ENCODE data around the gene NF1.

The NF1 gene

GRCh38 chr17:31389657-31390381 is 295.0 kb downstream of the NF1 start:
- DNase-seq = peak; percentile 36

- DNase-seq = no peak
Measured at GRCh38 chr17:31390426-31390747, 295.6 kb downstream of the NF1 start.

DNA sequence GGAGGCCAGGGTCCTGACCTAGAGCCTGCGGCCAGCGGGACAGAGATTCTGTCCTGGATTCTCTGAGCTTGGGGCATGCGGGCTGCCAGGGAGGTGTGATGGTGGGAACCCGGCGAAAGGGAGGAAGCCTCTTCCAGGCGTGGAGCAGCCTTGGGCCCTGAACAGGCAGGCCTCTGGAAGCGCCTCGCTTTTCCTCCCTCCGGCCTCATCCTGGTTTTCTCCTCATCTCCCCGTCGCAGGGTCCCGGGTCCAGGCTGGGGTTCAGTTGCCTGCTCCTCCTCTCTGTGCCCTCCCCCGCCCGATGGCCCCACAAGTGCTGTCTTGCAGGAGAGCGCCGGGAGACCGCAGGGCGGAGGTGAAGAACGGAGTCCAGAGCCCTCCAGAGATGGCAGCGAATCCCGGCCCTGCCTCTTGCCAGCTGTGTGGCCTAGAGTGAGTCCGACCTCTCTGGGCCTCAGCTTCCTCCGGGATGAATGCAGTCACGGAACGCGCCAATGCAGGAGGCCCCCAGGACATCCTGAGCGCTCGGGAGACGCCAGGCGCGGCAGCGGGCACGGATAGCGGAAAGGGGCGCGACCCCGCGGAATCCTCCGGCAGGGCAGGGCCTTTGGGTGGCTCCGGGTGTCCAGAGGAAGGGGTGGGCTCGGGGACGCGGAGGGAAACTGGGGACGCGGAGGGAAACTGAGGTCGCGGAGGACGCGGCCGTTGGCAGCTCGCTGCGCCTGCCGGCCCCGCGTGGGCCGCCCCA is 296.1 kb downstream of the NF1 start:
- DNase-seq = peak; percentile 51

- peak; percentile 85 for DNase-seq
Measured at GRCh38 chr17:31391496-31391949, 296.7 kb downstream of the NF1 start, which contains the start of gene RAB11FIP4. Gene RAB11FIP4 (plus strand): TSS chr17:31391675. CDS start chr17:31391853, 178 bp downstream.

DNA sequence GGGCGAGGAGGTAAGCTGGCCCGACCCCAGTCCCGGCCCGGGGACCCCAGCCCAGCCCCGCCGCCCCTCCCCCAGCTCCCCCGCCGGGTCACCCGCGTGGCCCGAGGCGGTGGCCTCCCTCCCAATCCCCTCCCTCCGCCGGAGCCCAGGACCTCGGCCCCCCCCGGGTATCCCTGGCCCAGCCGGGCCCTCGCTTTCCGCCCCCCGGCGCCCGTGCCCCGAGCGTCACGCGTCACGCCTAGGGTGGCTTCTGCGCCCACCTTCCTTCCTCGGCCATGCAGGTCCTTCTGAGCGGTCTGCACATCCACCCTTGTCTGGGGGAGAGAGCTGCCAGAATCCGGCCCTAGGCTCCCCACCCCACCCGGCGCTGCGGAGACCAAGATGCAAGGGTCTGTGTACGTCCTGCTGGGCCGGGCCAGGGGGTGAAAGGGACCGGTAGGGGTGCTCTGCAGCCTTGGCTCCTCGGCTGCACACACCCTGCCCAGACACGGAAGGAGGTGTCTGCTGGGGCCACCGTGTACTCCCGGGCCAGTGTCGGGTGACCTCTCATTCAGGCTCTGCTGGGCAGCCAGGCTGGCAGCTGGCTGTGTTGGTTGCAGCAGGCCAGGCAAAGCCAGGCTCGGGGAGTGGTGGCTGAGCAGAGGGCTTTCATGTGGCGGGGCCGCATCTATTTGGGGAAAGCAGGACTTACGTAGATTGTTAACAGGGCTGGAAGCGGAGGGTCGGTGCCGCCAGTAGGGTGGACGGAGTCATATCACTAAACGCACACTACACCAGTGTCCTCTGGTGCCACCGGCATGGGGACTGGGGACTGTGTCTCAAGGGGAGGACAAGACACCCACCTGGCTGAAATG is 297.5 kb downstream of the NF1 start:
- peak; percentile 41 for DNase-seq

GRCh38 chr17:31392856-31393748 is 298.3 kb downstream of the NF1 start:
- DNase-seq = no peak

GRCh38 chr17:31393749-31394146 is 299.0 kb downstream of the NF1 start:
- DNase-seq = no peak

GRCh38 chr17:31394544-31394943 is 299.8 kb downstream of the NF1 start:
- DNase-seq = no peak

DNA sequence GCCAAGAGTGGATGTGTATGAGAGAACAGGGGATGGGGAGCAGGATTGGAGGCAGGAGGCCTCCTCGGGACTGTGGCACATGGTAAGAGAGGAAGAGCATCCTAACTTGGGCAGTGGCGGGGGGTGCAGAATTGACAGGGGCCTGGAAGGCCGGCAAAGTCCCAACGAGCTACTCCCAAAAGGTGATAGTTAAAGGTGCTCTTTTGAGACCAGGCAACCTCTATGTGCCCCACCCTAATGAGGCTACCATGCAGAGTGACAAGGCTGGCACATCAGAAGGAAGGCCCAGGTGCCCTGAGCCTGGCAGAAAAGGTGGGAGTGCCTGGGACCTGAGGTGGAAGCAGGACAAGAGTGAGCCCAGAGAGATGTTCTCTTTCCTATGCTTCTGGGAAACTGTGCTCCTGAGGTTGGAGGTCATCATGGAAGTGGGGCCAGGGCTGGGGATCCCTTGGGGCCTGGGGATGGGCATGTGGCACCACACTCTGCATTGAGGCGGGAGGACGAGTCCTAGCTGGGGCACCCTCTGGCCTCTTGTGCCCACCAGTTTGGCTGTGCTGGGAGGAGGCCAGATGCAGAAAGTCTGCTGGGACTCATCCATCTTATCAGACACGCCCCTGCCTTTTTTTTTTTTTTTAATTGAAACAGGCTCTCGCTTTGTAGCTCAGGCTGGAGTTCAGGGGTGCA is 302.6 kb downstream of the NF1 start:
- DNase-seq = no peak

DNA sequence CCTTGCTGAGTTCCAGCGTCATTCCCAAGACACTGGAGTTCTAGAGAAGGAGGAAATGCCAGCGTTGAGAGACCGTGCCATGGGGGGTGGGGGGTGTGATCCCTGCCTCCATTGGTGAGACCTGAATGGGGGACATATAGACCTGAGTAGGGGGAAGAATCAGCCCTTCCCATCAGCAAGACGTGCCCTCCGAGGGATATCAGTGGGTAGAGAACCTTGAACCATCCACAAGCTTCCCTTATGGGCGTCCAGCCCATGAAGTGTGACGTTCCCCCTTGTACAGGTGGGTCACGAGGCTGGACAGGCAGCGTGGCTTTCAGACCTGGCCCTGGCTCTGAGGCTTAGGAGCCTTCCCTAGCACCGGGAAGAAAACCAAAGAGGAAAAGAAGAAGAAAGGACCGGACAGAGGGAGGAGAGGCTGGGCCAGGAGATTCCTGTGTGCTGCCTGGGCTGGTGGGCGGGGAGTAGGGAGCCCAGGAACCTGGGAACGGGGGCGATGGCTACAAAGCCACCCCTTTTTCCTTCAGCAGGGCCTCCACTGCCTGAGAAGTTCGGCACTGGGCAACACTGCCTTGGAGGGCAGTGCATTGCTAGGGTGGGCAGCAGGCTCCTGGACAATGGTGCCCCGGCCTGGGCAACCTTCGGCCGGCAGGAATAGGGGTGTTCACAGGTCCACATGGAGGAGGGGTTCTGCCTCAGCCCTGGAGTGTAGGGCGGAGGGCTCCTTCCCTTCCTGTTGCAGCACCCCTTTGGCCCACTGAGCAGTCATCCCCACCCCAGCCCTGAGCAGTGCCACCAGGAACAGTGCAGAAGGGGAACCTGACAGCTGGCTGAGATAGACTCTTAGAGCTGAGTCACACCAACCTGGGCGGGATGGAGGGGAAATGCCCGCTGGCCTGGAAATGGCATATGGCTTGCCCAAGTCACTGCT is 303.9 kb downstream of the NF1 start:
- DNase-seq = no peak

DNA sequence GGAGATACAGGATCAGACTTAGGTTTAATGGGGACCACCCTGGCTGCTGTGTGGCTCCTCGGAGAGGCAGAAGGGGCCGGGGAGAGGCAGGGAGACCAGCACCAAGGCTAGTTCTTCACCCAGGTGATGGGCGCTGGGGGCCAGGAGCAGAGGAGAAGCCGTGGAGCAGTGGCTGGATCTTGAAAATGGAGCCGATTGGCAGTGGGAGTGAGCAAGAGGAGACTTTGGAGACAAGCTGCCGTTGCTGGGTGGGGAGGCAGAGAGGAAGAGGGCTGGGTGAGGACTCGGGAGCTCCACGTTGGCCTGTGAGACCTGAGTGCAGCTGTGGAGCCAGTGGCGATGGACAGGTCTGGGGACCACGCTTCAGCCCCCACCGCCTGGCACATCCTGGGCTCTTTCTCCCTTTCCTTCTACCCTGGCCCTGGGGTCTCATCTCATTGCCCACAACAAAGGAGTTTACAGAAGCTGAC is 305.7 kb downstream of the NF1 start:
- no peak for DNase-seq

DNA sequence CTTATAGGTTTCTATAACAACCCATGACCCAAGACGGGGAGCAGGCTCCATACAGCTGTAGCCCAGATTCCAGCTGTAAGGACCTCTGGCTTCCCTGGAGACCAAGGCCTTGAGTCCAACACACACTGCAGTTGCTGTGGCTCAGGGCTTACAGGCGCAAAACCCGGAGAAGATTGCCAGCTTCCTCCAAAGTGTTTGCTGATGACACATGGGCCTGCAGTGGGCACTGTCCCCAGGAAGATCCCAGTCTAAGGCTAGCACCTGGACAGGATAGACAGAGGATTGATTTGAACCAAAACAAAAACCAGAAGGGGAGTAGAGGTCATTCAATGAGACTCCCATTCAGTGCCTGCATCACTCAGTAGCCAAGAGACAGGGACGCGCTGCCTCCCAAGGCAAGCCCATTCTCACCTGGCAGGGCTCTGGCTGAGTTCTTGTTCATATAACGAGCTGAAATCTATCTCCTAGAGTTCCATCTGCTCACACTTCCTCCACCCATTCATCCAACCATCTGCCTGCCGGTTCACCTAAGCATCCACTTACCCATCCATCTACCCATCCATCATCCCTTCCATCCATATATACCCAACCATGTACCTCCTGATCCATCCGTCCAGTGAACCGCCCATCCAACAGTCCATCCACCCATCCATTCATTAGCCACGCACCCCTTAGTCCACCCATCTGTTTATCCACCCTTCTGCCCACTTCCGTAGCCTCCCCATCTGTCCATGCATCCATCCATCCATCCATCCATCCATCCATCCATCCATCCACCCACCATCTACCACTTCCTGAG is 306.9 kb downstream of the NF1 start:
- peak; percentile 51 for DNase-seq

GRCh38 chr17:31404028-31404949 is 309.5 kb downstream of the NF1 start:
- no peak for DNase-seq

GRCh38 chr17:31405890-31406371 is 311.2 kb downstream of the NF1 start:
- peak; percentile 38 for DNase-seq

DNA sequence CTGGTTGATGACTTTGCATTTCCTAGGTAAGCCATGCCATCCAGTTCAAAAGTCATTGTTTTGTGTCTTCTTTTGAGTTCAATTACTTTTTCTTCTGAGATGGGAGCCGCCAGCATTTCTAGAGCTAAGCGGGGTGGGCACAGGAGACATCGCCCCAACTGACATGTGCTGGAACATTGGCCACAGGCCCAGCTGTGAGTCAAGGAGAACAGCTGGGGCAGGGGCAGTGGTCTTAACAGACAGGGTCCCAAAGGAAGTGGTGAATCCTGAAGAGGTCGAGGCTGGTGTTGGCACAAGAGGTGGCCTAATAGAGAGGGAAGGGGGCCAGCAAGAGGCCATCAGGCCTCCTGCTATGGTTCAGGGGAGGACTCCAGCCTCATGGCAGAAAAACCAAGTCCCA is 313.8 kb downstream of the NF1 start:
- no peak for DNase-seq

DNA sequence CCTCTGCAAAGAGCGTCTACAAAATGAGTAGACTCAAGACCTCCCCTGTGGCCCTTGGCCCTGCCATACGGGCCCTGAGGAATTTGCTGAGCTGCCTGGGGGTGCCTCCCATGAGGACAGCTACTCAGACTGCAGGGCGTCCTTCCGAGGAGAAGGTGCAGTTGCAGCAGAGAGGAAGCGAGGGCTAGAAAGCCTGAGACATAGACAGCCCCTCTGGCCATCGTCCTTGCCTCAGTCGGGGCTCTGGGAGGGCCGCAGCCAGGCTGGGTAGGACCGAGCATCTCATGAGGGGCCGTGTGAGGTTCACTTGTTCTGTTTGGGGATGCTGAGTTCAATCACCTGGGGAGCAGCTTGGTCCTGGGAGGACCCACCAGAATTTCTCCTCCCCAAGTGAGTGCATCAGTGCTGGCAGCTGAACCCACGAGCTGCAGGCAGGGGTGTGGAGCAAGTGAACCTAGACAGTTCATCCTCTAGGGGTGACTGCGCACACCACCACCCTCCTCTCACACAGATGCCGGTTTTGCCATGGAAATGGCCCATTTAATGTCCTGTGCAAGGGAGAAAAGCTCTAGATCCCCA is 317.0 kb downstream of the NF1 start:
- DNase-seq = no peak

GRCh38 chr17:31412511-31412910 is 317.7 kb downstream of the NF1 start:
- no peak for DNase-seq

Data from NCI-H69 (cell line).